IMR-90 (cell line): ENCODE data around the gene NTMT1. TPM values are rescaled to one million over a fixed set of nuclear protein-coding genes. Genes with fewer than 3 reads are reported as not detected.

Source experiments
- ATAC-seq: fragments of 200-7000 bp; cut with Tn5 transposase; 2 replicates; pipeline ENCODE4 v1.9.1; 2020; ENCODE audit warnings: low read depth, mild to moderate bottlenecking, moderate library complexity
- BruUV-seq: library from RNA; stranded (reverse); fragments of 400-500 nt; replicated peaks from 2 replicates; lab custom pipeline; 2021; lab: Mats Ljungman, UMichigan
- CTCF ChIA-PET: fragments of 300-600 bp; formaldehyde crosslinking; extraction: SDS; loops from one replicate; lab custom pipeline; 2021; ENCODE audit warnings: antibody characterized with exemption; lab: Yijun Ruan, JAX
- POLR2A ChIA-PET: fragments of 300-600 bp; sonication (Branson Sonifier 250); formaldehyde crosslinking; loops from one replicate; lab custom pipeline; 2022; ENCODE audit warnings: antibody characterized with exemption; ENCODE audit not compliant: unreplicated experiment; lab: Charles Lee
- DNase-seq: peaks from one replicate; pipeline ENCODE4 v3.0.0; 2013
- H2AFZ ChIP-seq: replicated peaks from 2 replicates; pipeline ENCODE3; 2013; ENCODE audit warnings: low read length, mild to moderate bottlenecking; ENCODE audit not compliant: poor library complexity
- H2AK5ac ChIP-seq: 2 replicates; pipeline ENCODE4 v1.6.1; 2013; ENCODE audit warnings: low read depth, low read length, inconsistent platforms
- H2AK9ac ChIP-seq: replicated peaks from 2 replicates; pipeline ENCODE3; 2013; ENCODE audit warnings: mild to moderate bottlenecking, low read depth, low read length, moderate library complexity; ENCODE audit not compliant: poor library complexity
- H2BK120ac ChIP-seq: 2 replicates; pipeline ENCODE4 v1.6.1; 2013; ENCODE audit warnings: low read depth, low read length, inconsistent platforms
- H2BK15ac ChIP-seq: 3 replicates; pipeline ENCODE4 v1.6.1; 2013; ENCODE audit warnings: low read depth, low read length, inconsistent platforms
- H2BK20ac ChIP-seq: 2 replicates; pipeline ENCODE4 v1.6.1; 2013; ENCODE audit warnings: low read depth, mild to moderate bottlenecking, inconsistent platforms, low read length, moderate library complexity
- H2BK5ac ChIP-seq: 2 replicates; pipeline ENCODE4 v1.6.1; 2013; ENCODE audit warnings: mild to moderate bottlenecking, low read depth, low read length, inconsistent platforms; ENCODE audit not compliant: poor library complexity, severe bottlenecking
- H3K14ac ChIP-seq: replicated peaks from 2 replicates; pipeline ENCODE4 v1.6.1; 2013; ENCODE audit warnings: low read depth, low read length, inconsistent platforms
- H3K18ac ChIP-seq: 2 replicates; pipeline ENCODE4 v1.6.1; 2013; ENCODE audit warnings: low read depth, low read length, control low read depth
- H3K23ac ChIP-seq: 2 replicates; pipeline ENCODE4 v1.6.1; 2013; ENCODE audit warnings: low read depth, low read length, inconsistent platforms
- H3K27ac ChIP-seq: 2 replicates; pipeline ENCODE4 v1.5.1; 2013; ENCODE audit warnings: mild to moderate bottlenecking, control low read depth, low read length; ENCODE audit not compliant: insufficient read depth
- H3K27me3 ChIP-seq: 2 replicates; pipeline ENCODE4 v1.6.1; 2013; ENCODE audit warnings: low read length; ENCODE audit not compliant: control insufficient read depth, insufficient read depth
- H3K36me3 ChIP-seq: 2 replicates; pipeline ENCODE4 v1.6.1; 2013; ENCODE audit warnings: low read length, mixed read lengths; ENCODE audit not compliant: control insufficient read depth, insufficient read depth
- H3K4ac ChIP-seq: 2 replicates; pipeline ENCODE4 v1.6.1; 2013; ENCODE audit warnings: low read depth, low read length, inconsistent platforms
- H3K4me1 ChIP-seq: 2 replicates; pipeline ENCODE4 v1.6.1; 2013; ENCODE audit warnings: low read length, mixed read lengths; ENCODE audit not compliant: control insufficient read depth, insufficient read depth
- H3K4me2 ChIP-seq: 2 replicates; pipeline ENCODE4 v1.6.1; 2013; ENCODE audit warnings: low read depth, mild to moderate bottlenecking, control low read depth, low read length, moderate library complexity
- H3K4me3 ChIP-seq: 2 replicates; pipeline ENCODE4 v1.5.1; 2013; ENCODE audit warnings: low read depth, mild to moderate bottlenecking, control low read depth, low read length, moderate library complexity; ENCODE audit not compliant: insufficient read depth
- H3K56ac ChIP-seq: 2 replicates; pipeline ENCODE4 v1.6.1; 2013; ENCODE audit warnings: low read length, inconsistent platforms; ENCODE audit not compliant: insufficient read depth; ENCODE audit errors: extremely low read depth
- H3K79me1 ChIP-seq, 2 experiments: 2 replicates each; pipeline ENCODE4 v1.6.1; 2013; ENCODE audit warnings: low read length in 2 of 2, inconsistent platforms in 1 of 2, low read depth in 1 of 2
- H3K9ac ChIP-seq: 2 replicates; pipeline ENCODE4 v1.6.1; 2013; ENCODE audit warnings: low read depth, low read length, control low read depth
- H3K9me1 ChIP-seq: 2 replicates; pipeline ENCODE4 v1.6.1; 2013; ENCODE audit warnings: low read length, inconsistent platforms; ENCODE audit not compliant: insufficient read depth
- H3K9me3 ChIP-seq: 2 replicates; pipeline ENCODE4 v1.6.1; 2013; ENCODE audit warnings: low read length; ENCODE audit not compliant: control insufficient read depth, insufficient read depth
- H4K20me1 ChIP-seq: 2 replicates; pipeline ENCODE4 v1.6.1; 2013; ENCODE audit warnings: low read length, inconsistent platforms; ENCODE audit not compliant: insufficient read depth
- H4K5ac ChIP-seq: 2 replicates; pipeline ENCODE4 v1.6.1; 2013; ENCODE audit warnings: mild to moderate bottlenecking, low read depth, low read length, control low read depth
- H4K8ac ChIP-seq, 2 experiments: 2 replicates each; pipeline ENCODE4 v1.6.1; 2013; ENCODE audit warnings: low read depth in 2 of 2, low read length in 2 of 2, control low read depth in 1 of 2, inconsistent platforms in 1 of 2
- H4K91ac ChIP-seq: 2 replicates; pipeline ENCODE4 v1.6.1; 2013; ENCODE audit warnings: low read depth, low read length, inconsistent platforms; ENCODE audit not compliant: insufficient read depth
- MAFK ChIP-seq: IDR thresholded peaks from 2 replicates; pipeline ENCODE4 v1.6.1; 2012; ENCODE audit warnings: low read depth, low read length, improper control_type of control experiment
- MAZ ChIP-seq: IDR thresholded peaks from 2 replicates; pipeline ENCODE4 v1.6.1; 2012; ENCODE audit warnings: low read depth, mild to moderate bottlenecking, low read length, improper control_type of control experiment, moderate library complexity, borderline replicate concordance
- MXI1 ChIP-seq: IDR thresholded peaks from 2 replicates; pipeline ENCODE4 v1.6.1; 2012; ENCODE audit warnings: low read depth, mild to moderate bottlenecking, low read length, moderate library complexity, borderline replicate concordance
- WGBS, 2 experiments: methylation state at CpG; one replicate each; pipeline versions ENCODE4 v1.1.5 to v1.1.7; 2013; ENCODE audit warnings: missing lambda C conversion rate in 2 of 2; ENCODE audit not compliant: insufficient read length in 1 of 2; ENCODE audit errors: extremely low coverage in 2 of 2; 5-methylcytosine and 5-hydroxymethylcytosine counted together
- dilution Hi-C: fragments of 300-500 bp; cut with HindIII; formaldehyde crosslinking; loops from one replicate; pipeline ENCODE4 v1.14.3; 2018; ENCODE audit warnings: low sequenced_read_pairs; ENCODE audit not compliant: unreplicated experiment
- in situ Hi-C: fragments of 300-500 bp; cut with MboI; formaldehyde crosslinking; loops from 3 replicates; pipeline ENCODE4 v1.14.3; 2019; ENCODE audit warnings: low sequenced_read_pairs, inconsistent platforms, mixed read lengths
- intact Hi-C: fragments of 100-400 bp; cut with micrococcal nuclease; formaldehyde crosslinking; loops from 2 replicates; pipeline ENCODE4 v1.10.0; 2022
- polyA plus RNA-seq, 3 experiments: library from polyadenylated mRNA; depleted of rRNA; stranded (reverse); fragments of >200 nt; gene quantifications; 2 replicates each; pipeline ENCODE4 v1.2.3, GENCODE V29; 2012; ENCODE audit warnings: low replicate concordance in 1 of 3
- total RNA-seq: library from RNA; depleted of rRNA; stranded (reverse); fragments of >200 nt; gene quantifications from 2 replicates; pipeline ENCODE4 v1.2.3, GENCODE V29; 2012; rRNA removed

NTMT1 gene
- total and polyA plus RNA-seq, 2 of the 4 experiments (the other 2 are of a cell fraction) = 68.1 to 88.1 TPM

- WGBS, 2 experiments = 61% methylated on average over 8 of the region's 15 CpGs; no CpG with 5 or more reads in 1 of the 2 experiments
- CTCF ChIA-PET = no interaction called here
- no peak overlapping the region for H3K9ac ChIP-seq
- H3K18ac ChIP-seq = no peak overlapping the region
- H4K91ac ChIP-seq = peak overlapping the region; percentile 46; the same call in 1 of the 2 replicates
- H3K9me1 ChIP-seq = peaks cover 32% of the 10 kb centered on the region
- peaks cover 36 to 81% of the 10 kb centered on the region in 2 experiments; a peak in 3 of 4 replicates for H3K79me1 ChIP-seq
- no peak overlapping the region for H2BK20ac ChIP-seq
- H3K4me2 ChIP-seq = no peak overlapping the region
- intact Hi-C loops (no loop called here), dilution Hi-C loops (no loop called here), in situ Hi-C loops (no loop called here)
- peaks cover 7% of the 10 kb centered on the region; the same call in 1 of the 2 replicates for H3K4me1 ChIP-seq
- peak overlapping the region; percentile 66 for H2AFZ ChIP-seq
- H2BK15ac ChIP-seq = 0 out of 3 replicates have a peak overlapping the region, but pooled peaks have one; percentile 7
- H3K9me3 ChIP-seq = no peaks in the 10 kb centered on the region
- no peak overlapping the region for H3K23ac ChIP-seq
- TF ChIP-seq MAZ (no peak), MAFK (0 out of 2 replicates have a peak, but pooled peaks have one; percentile 24), MXI1 (peak; percentile 28; the same call in 1 of the 2 replicates)
- 0 out of 4 replicates have a peak overlapping the region, but pooled peaks of 1 of the 2 experiments have one; percentile 13 for H4K8ac ChIP-seq
- peaks cover 30% of the 10 kb centered on the region for H3K36me3 ChIP-seq
- peak overlapping the region; percentile 62 for H2AK5ac ChIP-seq
- H3K27me3 ChIP-seq = no peaks in the 10 kb centered on the region
- peak overlapping the region; percentile 15 for H2BK5ac ChIP-seq
- no TSS peak for BruUV-seq
- POLR2A ChIA-PET = no interaction called here
- H4K20me1 ChIP-seq = peaks cover 35% of the 10 kb centered on the region
- H2AK9ac ChIP-seq = peak overlapping the region; percentile 20
- H3K27ac ChIP-seq = no peak overlapping the region
- H3K56ac ChIP-seq = no peak overlapping the region
- peak overlapping the region; percentile 30; the same call in 1 of the 2 replicates for H3K14ac ChIP-seq
- 0 out of 2 replicates have a peak overlapping the region, but pooled peaks have one; percentile 14 for H2BK120ac ChIP-seq
- ATAC-seq = peak; percentile 79
- no peak overlapping the region for H4K5ac ChIP-seq
- H3K4me3 ChIP-seq = no peak overlapping the region
- peak overlapping the region; percentile 27 for H3K4ac ChIP-seq
- peak; percentile 63 for DNase-seq
Measured at GRCh38 chr9:129685220-129685932, 59.4 kb downstream of the NTMT1 start.

Other genes starting within 250 kb of the NTMT1 start
- not detected in 2 replicates for gene C9orf50, start 5.1 kb upstream of the NTMT1 start, total RNA-seq
- gene C9orf50, start 5.1 kb upstream of the NTMT1 start, polyA plus RNA-seq (2012; rRNA removed) = 0.09 and 0.20 TPM in 2 replicates
- gene ASB6, start 16.0 kb downstream of the NTMT1 start, total RNA-seq = 9.4 and 9.7 TPM in 2 replicates
- gene ASB6, start 16.0 kb downstream of the NTMT1 start, polyA plus RNA-seq (2012; rRNA removed) = 28.9 and 31.4 TPM in 2 replicates
- gene PRRX2, start 39.5 kb downstream of the NTMT1 start, total RNA-seq = 12.7 and 13.1 TPM in 2 replicates
- gene PRRX2, start 39.5 kb downstream of the NTMT1 start, polyA plus RNA-seq (2012; rRNA removed) = 35.5 and 45.9 TPM in 2 replicates
- gene PTGES, start 126.9 kb downstream of the NTMT1 start, total RNA-seq = 2.8 and 3.2 TPM in 2 replicates
- 6.3 TPM in 2 replicates for gene PTGES, start 126.9 kb downstream of the NTMT1 start, polyA plus RNA-seq (2012; rRNA removed)
- gene TOR1B, start 177.0 kb downstream of the NTMT1 start, total RNA-seq = 15.6 and 16.4 TPM in 2 replicates
- 20.5 and 21.0 TPM in 2 replicates for gene TOR1B, start 177.0 kb downstream of the NTMT1 start, polyA plus RNA-seq (2012; rRNA removed)
- 27.1 and 34.4 TPM in 2 replicates for gene TOR1A, start 198.0 kb downstream of the NTMT1 start, total RNA-seq
- 67.5 and 74.2 TPM in 2 replicates for gene TOR1A, start 198.0 kb downstream of the NTMT1 start, polyA plus RNA-seq (2012; rRNA removed)
- gene C9orf78, start 209.1 kb downstream of the NTMT1 start, total RNA-seq = 29.8 and 57.5 TPM in 2 replicates
- 36.7 and 46.0 TPM in 2 replicates for gene C9orf78, start 209.1 kb downstream of the NTMT1 start, polyA plus RNA-seq (2012; rRNA removed)
- gene USP20, start 209.3 kb downstream of the NTMT1 start, total RNA-seq = 3.8 and 4.4 TPM in 2 replicates
- 21.6 and 26.4 TPM in 2 replicates for gene USP20, start 209.3 kb downstream of the NTMT1 start, polyA plus RNA-seq (2012; rRNA removed)